ENCODE results near the gene CDH13. TPM values are rescaled to one million over a fixed set of nuclear protein-coding genes. Genes with fewer than 3 reads are reported as not detected.

CDH13 gene
- total RNA-seq, 2 donors from 2014 or later, result 228 to 280 TPM

- H3K36me3 ChIP-seq, result no peaks in the 10 kb centered on the region
- no peak for ATAC-seq (ENCODE audit: insufficient number of reproducible peaks, low FRiP score, low read depth)
- H3K9me3 ChIP-seq, result no peaks in the 10 kb centered on the region
- H3K27me3 ChIP-seq (replicated peaks; ENCODE audit: insufficient read depth), result no peaks in the 10 kb centered on the region
- H3K27ac ChIP-seq, result no peak overlapping the region
- peaks cover 21 to 38% of the 10 kb centered on the region in 2 donors for H3K4me1 ChIP-seq (ENCODE audit: control insufficient read depth in 1 of 2, low read depth in 2 of 2)
- DNase-seq (ENCODE audit: low spot score), result no peak
- TF ChIP-seq CTCF (IDR thresholded peaks at IDR 0.05), result no peak
- no peak overlapping the region for H3K4me3 ChIP-seq
These were observed 25.3 kb downstream of the CDH13 start for GRCh38 chr16:82651921-82652601.

GRCh38 chr16:82652826-82653225, 26.1 kb downstream of the CDH13 start:
- no peak for TF ChIP-seq CTCF (IDR thresholded peaks at IDR 0.05)
- ATAC-seq (ENCODE audit: insufficient number of reproducible peaks, low FRiP score, low read depth) (no peak), DNase-seq (ENCODE audit: low spot score) (no peak)
- Histone ChIP-seq H3K4me3 (no peak overlapping the region), H3K27ac (no peak overlapping the region), H3K9me3 (no peaks in the 10 kb centered on the region), H3K27me3 (replicated peaks; ENCODE audit: insufficient read depth) (no peaks in the 10 kb centered on the region), H3K36me3 (no peaks in the 10 kb centered on the region), H3K4me1 (ENCODE audit: control insufficient read depth in 1 of 2, low read depth in 2 of 2) (peaks cover 21 to 38% of the 10 kb centered on the region in 2 donors)

- DNase-seq (ENCODE audit: low spot score), result no peak
- no peaks in the 10 kb centered on the region for H3K27me3 ChIP-seq (replicated peaks; ENCODE audit: insufficient read depth)
- no peak overlapping the region for H3K4me3 ChIP-seq
- peaks cover 21 to 38% of the 10 kb centered on the region in 2 donors for H3K4me1 ChIP-seq (ENCODE audit: control insufficient read depth in 1 of 2, low read depth in 2 of 2)
- ATAC-seq (ENCODE audit: insufficient number of reproducible peaks, low FRiP score, low read depth), result no peak
- no peak overlapping the region for H3K27ac ChIP-seq
- no peaks in the 10 kb centered on the region for H3K9me3 ChIP-seq
- TF ChIP-seq CTCF (IDR thresholded peaks at IDR 0.05), result no peak
- no peaks in the 10 kb centered on the region for H3K36me3 ChIP-seq
These were observed 27.1 kb downstream of the CDH13 start for GRCh38 chr16:82653550-82654511.

- Histone ChIP-seq H3K27ac (no peak overlapping the region), H3K4me3 (no peak overlapping the region), H3K4me1 (ENCODE audit: control insufficient read depth in 1 of 2, low read depth in 2 of 2) (peaks cover 21 to 38% of the 10 kb centered on the region in 2 donors), H3K36me3 (no peaks in the 10 kb centered on the region), H3K27me3 (replicated peaks; ENCODE audit: insufficient read depth) (no peaks in the 10 kb centered on the region), H3K9me3 (no peaks in the 10 kb centered on the region)
- no peak for TF ChIP-seq CTCF (IDR thresholded peaks at IDR 0.05)
- DNase-seq (ENCODE audit: low spot score) (no peak), ATAC-seq (ENCODE audit: insufficient number of reproducible peaks, low FRiP score, low read depth) (no peak)
These were observed 28.4 kb downstream of the CDH13 start for GRCh38 chr16:82655072-82655714.
